Measurements from ENCODE around the gene LSAMP.

LSAMP gene

GRCh38 chr3:116443191-116443661 is 2.1 kb downstream of the LSAMP start:
- H4K20me1 ChIP-seq (ENCODE audit: low read depth, low read length): no peaks in the 10 kb centered on the region
- no peak overlapping the region for H3K4me3 ChIP-seq (ENCODE audit: insufficient read depth, low read length, poor library complexity, severe bottlenecking)
- H3K9ac ChIP-seq (ENCODE audit: low read length): no peak overlapping the region
- no peaks in the 10 kb centered on the region for H3K79me2 ChIP-seq (ENCODE audit: insufficient read depth, low read length)
- no peak overlapping the region for H3K27ac ChIP-seq (ENCODE audit: low read depth, low read length)
- no peaks in the 10 kb centered on the region for H3K27me3 ChIP-seq (ENCODE audit: low read length)
- H3F3A ChIP-seq (ENCODE audit: insufficient read depth): no peaks in the 10 kb centered on the region
- H2AFZ ChIP-seq (ENCODE audit: low read depth, low read length, severe bottlenecking): no peak overlapping the region
- no peaks in the 10 kb centered on the region for H3K9me2 ChIP-seq (replicated peaks; ENCODE audit: insufficient read depth, low read length)
- no peaks in the 10 kb centered on the region for H3K9me3 ChIP-seq (ENCODE audit: insufficient read depth, low read length)
- H3K4me2 ChIP-seq (ENCODE audit: low read depth, low read length, poor library complexity, severe bottlenecking): no peak overlapping the region
- TF ChIP-seq CTCF (IDR thresholded peaks at IDR 0.05; ENCODE audit: insufficient read depth, low read length, poor library complexity, severe bottlenecking) (no peak), EZH2phosphoT487 (conservative IDR thresholded peaks at IDR 0.05; ENCODE audit: low read length) (no peak)
- no peaks in the 10 kb centered on the region for H3K36me3 ChIP-seq (ENCODE audit: low read length)

GRCh38 chr3:116442331-116443021 is 2.8 kb downstream of the LSAMP start:
- no peaks in the 10 kb centered on the region for H3K36me3 ChIP-seq (ENCODE audit: low read length)

GRCh38 chr3:116441652-116442051 is 3.6 kb downstream of the LSAMP start:
- TF ChIP-seq EZH2phosphoT487 (conservative IDR thresholded peaks at IDR 0.05; ENCODE audit: low read length) (no peak), CTCF (IDR thresholded peaks at IDR 0.05; ENCODE audit: insufficient read depth, low read length, poor library complexity, severe bottlenecking) (no peak)
- H4K20me1 ChIP-seq (ENCODE audit: low read depth, low read length): no peaks in the 10 kb centered on the region
- no peak overlapping the region for H3K4me3 ChIP-seq (ENCODE audit: insufficient read depth, low read length, poor library complexity, severe bottlenecking)
- H3K36me3 ChIP-seq (ENCODE audit: low read length): no peaks in the 10 kb centered on the region
- H3K79me2 ChIP-seq (ENCODE audit: insufficient read depth, low read length): no peaks in the 10 kb centered on the region
- H3K9ac ChIP-seq (ENCODE audit: low read length): no peak overlapping the region
- no peaks in the 10 kb centered on the region for H3F3A ChIP-seq (ENCODE audit: insufficient read depth)
- H3K27me3 ChIP-seq (ENCODE audit: low read length): no peaks in the 10 kb centered on the region
- H3K27ac ChIP-seq (ENCODE audit: low read depth, low read length): no peak overlapping the region
- no peaks in the 10 kb centered on the region for H3K9me3 ChIP-seq (ENCODE audit: insufficient read depth, low read length)
- no peaks in the 10 kb centered on the region for H3K9me2 ChIP-seq (replicated peaks; ENCODE audit: insufficient read depth, low read length)
- H3K4me2 ChIP-seq (ENCODE audit: low read depth, low read length, poor library complexity, severe bottlenecking): no peak overlapping the region
- H2AFZ ChIP-seq (ENCODE audit: low read depth, low read length, severe bottlenecking): no peak overlapping the region

More at GRCh38 chr3:116442331-116443021, 2.8 kb downstream of the LSAMP start:
- H2AFZ ChIP-seq (ENCODE audit: low read depth, low read length, severe bottlenecking): no peak overlapping the region
- no peaks in the 10 kb centered on the region for H3K9me2 ChIP-seq (replicated peaks; ENCODE audit: insufficient read depth, low read length)
- no peak overlapping the region for H3K9ac ChIP-seq (ENCODE audit: low read length)
- no peaks in the 10 kb centered on the region for H3F3A ChIP-seq (ENCODE audit: insufficient read depth)
- no peak for TF ChIP-seq CTCF (IDR thresholded peaks at IDR 0.05; ENCODE audit: insufficient read depth, low read length, poor library complexity, severe bottlenecking)
- TF ChIP-seq EZH2phosphoT487 (conservative IDR thresholded peaks at IDR 0.05; ENCODE audit: low read length): no peak
- no peak overlapping the region for H3K27ac ChIP-seq (ENCODE audit: low read depth, low read length)
- no peaks in the 10 kb centered on the region for H3K27me3 ChIP-seq (ENCODE audit: low read length)
- H3K4me3 ChIP-seq (ENCODE audit: insufficient read depth, low read length, poor library complexity, severe bottlenecking): no peak overlapping the region
- H3K4me2 ChIP-seq (ENCODE audit: low read depth, low read length, poor library complexity, severe bottlenecking): no peak overlapping the region
- H4K20me1 ChIP-seq (ENCODE audit: low read depth, low read length): no peaks in the 10 kb centered on the region
- H3K9me3 ChIP-seq (ENCODE audit: insufficient read depth, low read length): no peaks in the 10 kb centered on the region
- no peaks in the 10 kb centered on the region for H3K79me2 ChIP-seq (ENCODE audit: insufficient read depth, low read length)
